C4-2B (cell line): ENCODE data around the gene NBEAL2.

Experiments
- ZFX ChIP-seq: fragments of 450-650 bp; IDR thresholded peaks from 2 replicates; pipeline ENCODE4 v1.6.1; 2017
- TF ChIP-seq, protein P1 (sequence below): fragments of 450-650 bp; conservative IDR thresholded peaks from 2 replicates; pipeline ENCODE4 v1.5.1; 2017; ENCODE audit warnings: mild to moderate bottlenecking

DNA sequence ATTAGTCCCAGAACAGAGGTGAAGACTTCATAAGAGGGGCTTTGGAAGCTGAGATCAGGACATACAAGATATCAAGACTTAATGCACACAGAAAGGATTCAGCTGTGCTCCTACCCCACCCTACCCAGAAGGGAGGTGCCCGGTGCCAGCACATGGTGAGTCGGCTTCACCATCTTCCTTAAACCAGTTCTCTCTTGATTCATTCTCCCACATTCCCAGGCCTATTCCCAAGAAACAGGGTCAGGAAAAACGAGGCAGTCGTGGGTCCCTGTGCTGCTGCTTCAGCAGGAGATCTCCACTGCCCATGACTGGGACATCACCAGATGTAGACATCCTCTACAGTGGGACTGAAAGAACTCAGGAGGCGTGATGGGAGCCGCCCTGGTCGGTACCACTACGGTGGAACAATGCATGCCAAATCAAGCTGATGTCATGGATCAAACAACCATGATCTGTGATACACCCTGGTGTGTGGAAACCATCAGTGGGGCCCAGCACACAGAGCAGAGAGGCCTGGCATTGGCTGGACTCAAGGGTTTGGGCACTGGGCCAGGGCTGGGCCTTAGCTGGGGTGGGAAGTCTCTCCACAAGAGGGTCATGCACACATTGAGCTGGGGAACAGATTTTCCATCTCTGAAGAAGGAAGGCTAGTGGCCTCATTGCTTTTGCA is 44.8 kb upstream of the NBEAL2 start:
- TF ChIP-seq, protein P1, sequence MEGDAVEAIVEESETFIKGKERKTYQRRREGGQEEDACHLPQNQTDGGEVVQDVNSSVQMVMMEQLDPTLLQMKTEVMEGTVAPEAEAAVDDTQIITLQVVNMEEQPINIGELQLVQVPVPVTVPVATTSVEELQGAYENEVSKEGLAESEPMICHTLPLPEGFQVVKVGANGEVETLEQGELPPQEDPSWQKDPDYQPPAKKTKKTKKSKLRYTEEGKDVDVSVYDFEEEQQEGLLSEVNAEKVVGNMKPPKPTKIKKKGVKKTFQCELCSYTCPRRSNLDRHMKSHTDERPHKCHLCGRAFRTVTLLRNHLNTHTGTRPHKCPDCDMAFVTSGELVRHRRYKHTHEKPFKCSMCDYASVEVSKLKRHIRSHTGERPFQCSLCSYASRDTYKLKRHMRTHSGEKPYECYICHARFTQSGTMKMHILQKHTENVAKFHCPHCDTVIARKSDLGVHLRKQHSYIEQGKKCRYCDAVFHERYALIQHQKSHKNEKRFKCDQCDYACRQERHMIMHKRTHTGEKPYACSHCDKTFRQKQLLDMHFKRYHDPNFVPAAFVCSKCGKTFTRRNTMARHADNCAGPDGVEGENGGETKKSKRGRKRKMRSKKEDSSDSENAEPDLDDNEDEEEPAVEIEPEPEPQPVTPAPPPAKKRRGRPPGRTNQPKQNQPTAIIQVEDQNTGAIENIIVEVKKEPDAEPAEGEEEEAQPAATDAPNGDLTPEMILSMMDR = no peak
- TF ChIP-seq ZFX = no peak
